Retinal pigment epithelial cell (primary cell): Measurements from ENCODE around the gene UBAC1.

Source experiments
- DNase-seq: peaks from one replicate; pipeline ENCODE4 v3.0.0-alpha.2; 2010; ENCODE audit warnings: low read depth
- H3K4me3 ChIP-seq: 2 replicates; pipeline ENCODE4 v1.5.1; 2011; ENCODE audit warnings: mild to moderate bottlenecking, low read length, control low read depth, moderate library complexity
- TF ChIP-seq, protein P1 (sequence below): conservative IDR thresholded peaks from 2 replicates; pipeline ENCODE4 v1.5.1; 2011; ENCODE audit warnings: low read depth, low read length, control low read depth, inconsistent platforms

UBAC1 gene

DNA sequence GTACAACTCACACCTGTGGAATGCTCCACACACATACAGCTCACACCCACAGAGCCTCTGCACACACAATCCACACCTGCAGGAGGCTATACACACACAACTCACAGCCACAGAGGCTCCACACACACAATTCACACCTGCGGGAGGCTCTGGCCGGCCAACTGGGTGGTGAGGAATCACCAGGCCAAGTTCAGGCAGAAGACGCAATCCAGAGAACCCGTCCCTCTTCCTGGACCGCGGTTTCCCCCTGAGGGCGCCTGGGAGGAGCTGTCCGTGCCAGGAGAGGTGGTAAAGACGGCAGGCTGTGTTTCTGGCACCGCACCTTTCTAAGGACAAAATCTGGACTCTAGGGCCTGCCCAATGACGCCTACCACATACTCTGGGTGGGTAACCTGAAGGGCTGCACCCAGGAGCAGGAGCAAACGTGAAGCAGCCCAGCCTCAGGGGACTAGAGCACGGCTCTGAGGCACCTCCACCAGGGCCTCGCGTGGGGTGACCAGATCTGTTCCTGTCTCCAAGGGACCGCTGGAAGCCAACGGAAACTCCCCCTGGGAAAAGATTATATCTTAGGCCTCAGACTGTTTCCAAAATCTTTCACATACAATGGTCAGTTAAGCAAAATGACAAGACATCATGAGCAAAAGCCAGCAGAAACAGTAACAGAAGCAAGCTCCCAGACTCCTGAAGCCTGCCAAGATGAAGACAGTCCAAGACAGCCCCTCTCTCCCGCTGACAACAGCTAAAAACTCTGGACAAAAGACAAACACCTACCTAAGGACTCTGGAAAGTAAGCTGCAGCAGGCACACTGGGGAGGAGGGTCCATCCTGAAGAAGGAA, 70.8 kb downstream of the UBAC1 start:
- DNase-seq: no peak
- H3K4me3 ChIP-seq: no peak overlapping the region
- TF ChIP-seq, protein P1, sequence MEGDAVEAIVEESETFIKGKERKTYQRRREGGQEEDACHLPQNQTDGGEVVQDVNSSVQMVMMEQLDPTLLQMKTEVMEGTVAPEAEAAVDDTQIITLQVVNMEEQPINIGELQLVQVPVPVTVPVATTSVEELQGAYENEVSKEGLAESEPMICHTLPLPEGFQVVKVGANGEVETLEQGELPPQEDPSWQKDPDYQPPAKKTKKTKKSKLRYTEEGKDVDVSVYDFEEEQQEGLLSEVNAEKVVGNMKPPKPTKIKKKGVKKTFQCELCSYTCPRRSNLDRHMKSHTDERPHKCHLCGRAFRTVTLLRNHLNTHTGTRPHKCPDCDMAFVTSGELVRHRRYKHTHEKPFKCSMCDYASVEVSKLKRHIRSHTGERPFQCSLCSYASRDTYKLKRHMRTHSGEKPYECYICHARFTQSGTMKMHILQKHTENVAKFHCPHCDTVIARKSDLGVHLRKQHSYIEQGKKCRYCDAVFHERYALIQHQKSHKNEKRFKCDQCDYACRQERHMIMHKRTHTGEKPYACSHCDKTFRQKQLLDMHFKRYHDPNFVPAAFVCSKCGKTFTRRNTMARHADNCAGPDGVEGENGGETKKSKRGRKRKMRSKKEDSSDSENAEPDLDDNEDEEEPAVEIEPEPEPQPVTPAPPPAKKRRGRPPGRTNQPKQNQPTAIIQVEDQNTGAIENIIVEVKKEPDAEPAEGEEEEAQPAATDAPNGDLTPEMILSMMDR: no peak

DNA sequence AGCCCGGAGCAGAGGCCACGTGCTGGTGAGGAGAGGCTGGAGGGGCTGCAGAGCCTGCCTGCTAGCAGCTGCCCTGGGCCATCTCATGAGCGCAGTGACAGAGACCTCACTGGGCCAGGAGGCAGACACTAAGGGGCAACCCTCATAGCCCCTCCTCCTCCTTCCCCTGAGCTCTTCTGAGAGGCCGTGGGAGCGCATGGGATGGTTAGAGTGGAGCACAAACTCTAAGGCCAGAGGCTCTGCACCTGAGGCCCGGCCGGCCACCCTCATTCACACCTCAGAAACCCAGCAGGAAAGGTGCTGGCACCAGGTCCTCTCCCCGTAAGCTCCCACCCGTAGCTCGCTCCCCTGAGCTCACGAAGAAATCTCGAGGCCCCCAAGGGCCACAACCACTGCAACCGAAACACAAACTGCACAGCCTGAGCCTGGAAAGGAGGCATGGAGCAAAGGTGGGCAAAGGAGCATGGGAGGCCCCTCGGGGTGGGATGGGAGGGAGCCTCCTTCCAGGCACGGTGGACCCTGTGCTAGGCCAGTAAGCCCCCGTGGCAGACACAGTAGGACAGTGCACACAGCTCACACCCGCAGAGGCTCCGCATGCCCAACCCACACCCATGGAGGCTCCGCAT, 71.5 kb downstream of the UBAC1 start:
- TF ChIP-seq, protein P1: no peak
- H3K4me3 ChIP-seq: no peak overlapping the region
- no peak for DNase-seq

DNA sequence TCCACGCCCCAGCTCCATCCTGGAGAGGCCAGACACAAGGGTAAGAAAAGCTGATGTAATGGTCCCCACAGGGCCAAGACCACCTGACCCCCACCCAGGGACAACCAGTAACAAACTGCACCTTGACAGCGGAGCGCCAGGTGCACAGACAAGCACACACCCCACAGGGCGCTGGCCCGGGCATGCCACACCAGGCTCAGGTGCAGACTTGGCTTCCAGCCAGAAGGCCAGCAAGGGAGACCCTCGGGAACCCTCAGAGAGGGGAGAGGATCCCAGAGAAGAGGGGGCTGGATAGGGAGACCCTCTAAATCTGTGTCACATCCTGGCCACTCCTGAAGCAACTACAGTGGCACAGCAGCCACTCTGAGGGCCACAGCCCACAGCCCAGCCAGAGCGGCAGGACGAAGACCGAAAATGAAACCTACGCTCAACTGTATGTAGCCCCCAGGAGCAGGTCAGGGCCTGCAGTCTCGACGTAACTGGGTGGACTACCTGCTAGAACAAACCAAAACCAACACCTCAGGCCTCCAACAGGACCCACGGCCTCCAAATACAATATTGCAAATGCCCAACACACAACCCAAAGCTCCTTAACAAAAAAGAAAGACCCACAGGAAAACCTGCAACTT, 72.3 kb downstream of the UBAC1 start:
- no peak for DNase-seq
- TF ChIP-seq, protein P1: no peak
- no peak overlapping the region for H3K4me3 ChIP-seq

DNA sequence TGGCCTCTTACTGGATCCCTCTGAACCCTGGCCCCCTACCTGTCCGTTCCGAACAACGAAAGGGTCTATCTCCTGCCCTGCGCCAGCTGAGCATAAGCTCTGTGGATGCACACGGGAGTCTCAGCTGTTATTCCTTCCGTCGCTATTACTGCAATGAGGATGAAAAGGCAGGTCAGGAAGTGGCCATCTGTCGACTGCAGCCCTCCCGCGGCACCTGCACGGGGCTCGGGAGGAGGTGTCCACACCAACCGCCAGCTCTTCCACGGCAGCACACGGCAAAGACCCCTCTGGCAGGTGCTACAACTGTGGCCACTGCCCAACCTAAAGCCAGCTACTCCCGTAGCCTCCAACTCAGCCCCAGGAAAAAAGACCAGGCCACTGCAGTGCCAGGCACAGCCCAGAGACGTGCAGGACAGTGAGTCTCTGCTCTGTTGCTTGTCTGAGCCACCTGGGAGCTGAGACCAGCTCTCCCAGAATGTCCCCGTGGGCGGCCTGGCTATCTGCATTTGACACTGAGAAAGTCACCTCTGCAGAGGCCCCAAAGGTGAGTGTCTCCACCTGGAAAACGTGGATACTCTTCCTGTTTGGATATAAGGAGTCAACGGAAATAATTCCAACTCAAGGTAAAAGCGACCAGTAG, 72.9 kb downstream of the UBAC1 start:
- no peak for DNase-seq
- TF ChIP-seq, protein P1: no peak
- H3K4me3 ChIP-seq: no peak overlapping the region

DNA sequence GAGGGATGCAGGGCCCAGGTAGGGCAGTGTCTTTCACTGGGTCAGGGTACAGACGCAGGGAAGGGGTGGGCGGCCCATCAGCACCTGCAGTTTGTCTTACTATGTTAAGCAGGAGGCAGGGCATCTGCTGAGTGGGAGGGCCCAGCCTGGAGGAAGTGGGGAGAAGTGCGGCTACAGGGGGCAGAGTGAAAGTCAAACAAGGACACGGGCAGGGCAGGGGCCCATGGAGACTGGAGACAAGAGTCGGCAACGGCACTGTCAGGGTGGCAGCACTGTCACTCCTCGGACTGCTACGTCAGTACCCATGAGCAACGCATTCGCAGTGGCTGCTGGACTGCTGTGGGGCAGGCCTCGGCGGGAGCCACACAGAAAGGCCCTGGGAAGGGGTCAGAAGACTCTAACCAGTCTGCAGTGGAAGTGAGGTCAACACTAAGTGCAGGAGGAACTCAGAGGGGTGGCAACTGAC, 73.6 kb downstream of the UBAC1 start:
- DNase-seq: no peak
- H3K4me3 ChIP-seq: no peak overlapping the region

DNA sequence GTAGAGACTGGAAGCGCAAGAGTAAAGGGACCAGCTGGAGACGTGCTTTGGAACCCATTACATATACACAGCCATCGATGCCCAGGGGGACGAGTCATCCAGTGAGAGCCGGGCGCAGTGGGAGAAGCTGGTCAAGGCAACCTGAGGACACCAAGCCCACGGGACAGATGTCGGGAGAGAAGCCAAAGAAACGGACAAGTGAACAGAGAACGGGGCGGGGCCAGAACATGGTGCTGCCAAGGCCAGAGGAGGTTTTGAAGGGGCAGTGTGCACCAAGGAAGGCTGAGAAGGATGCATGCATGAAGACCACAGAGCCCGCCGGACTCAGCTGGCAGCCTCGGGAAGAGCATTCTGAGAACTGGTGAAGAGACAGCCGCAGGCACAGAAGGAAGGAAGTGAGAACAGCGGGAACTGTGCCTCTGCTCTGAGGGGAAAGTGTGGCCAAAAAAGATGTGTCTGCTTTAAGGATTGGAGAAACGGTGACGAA, 74.1 kb downstream of the UBAC1 start:
- no peak overlapping the region for H3K4me3 ChIP-seq
- no peak for DNase-seq
- TF ChIP-seq, protein P1: no peak

More for the DNA sequence above, 73.6 kb downstream of the UBAC1 start:
- TF ChIP-seq, protein P1: no peak
